ENCODE measurements around the gene TCF7. TPM values are rescaled to one million over a fixed set of nuclear protein-coding genes. Genes with fewer than 3 reads are reported as not detected.

The TCF7 gene
- total and polyA plus RNA-seq, 2 of the 13 experiments (the other 11 are each of a cell fraction or from before 2014, with no cell fraction given): 6.3 to 6.8 TPM

DNA sequence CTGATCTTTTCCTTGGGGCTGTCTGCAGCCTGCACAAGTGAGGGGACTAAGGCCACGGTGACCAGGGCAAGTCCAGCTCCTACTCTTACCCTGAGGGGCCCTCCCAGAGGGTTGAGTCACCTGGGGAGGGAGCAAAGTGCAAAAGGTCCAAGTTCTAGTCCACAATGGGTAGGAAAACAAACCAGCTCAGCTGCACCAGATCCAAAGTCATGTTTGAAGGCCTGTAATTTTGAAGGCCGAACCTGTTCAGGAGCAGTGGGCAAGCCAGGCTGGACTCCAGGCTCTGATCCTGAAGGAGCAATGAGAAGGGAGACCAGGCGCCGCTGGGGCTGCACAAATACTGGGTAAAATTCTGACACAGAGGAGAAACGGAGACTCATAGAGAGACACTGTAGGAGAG, 15.8 kb upstream of the TCF7 start (continued):
- TF ChIP-seq BRF2 (CRISPR knock-in tag; IDR thresholded peaks at IDR 0.05): peak; percentile 77; the same call in 1 of the 2 replicates
- TF ChIP-seq MIER3 (CRISPR knock-in tag; IDR thresholded peaks at IDR 0.05; ENCODE audit: borderline replicate concordance): peak; percentile 84
- peak; percentile 82; the same call in 1 of the 2 replicates for TF ChIP-seq ZNF747 (CRISPR knock-in tag; IDR thresholded peaks at IDR 0.05; ENCODE audit: borderline replicate concordance)
- no peak for TF ChIP-seq ATF1 (CRISPR knock-in tag; IDR thresholded peaks at IDR 0.05)
- TF ChIP-seq TCF12 (IDR thresholded peaks at IDR 0.05): no peak
- peak; percentile 85; the same call in 1 of the 2 replicates for TF ChIP-seq TCF12 (CRISPR knock-in tag; IDR thresholded peaks at IDR 0.05)
- TF ChIP-seq ZFP1 (CRISPR knock-in tag; IDR thresholded peaks at IDR 0.05): 0 out of 2 replicates have a peak, but pooled peaks have one; percentile 68
- peak; percentile 78; the same call in 1 of the 2 replicates for TF ChIP-seq ZNF124 (CRISPR knock-in tag; IDR thresholded peaks at IDR 0.05)
- peak; percentile 79 for TF ChIP-seq ZFP91 (CRISPR knock-in tag; IDR thresholded peaks at IDR 0.05; ENCODE audit: borderline replicate concordance)
- no peak for TF ChIP-seq SMARCE1 (IDR thresholded peaks at IDR 0.05; ENCODE audit: borderline replicate concordance)
- TF ChIP-seq ZIK1 (CRISPR knock-in tag; IDR thresholded peaks at IDR 0.05; ENCODE audit: borderline replicate concordance, low read depth): peak; percentile 79; the same call in 1 of the 2 replicates
- no peak for TF ChIP-seq ZNF180 (CRISPR knock-in tag; IDR thresholded peaks at IDR 0.05; ENCODE audit: borderline replicate concordance, low read depth)
- TF ChIP-seq RBM39 (IDR thresholded peaks at IDR 0.05; ENCODE audit: low read depth, low read length, poor library complexity, severe bottlenecking): no peak
- peak; percentile 80; the same call in 1 of the 2 replicates for TF ChIP-seq ZNF607 (CRISPR knock-in tag; IDR thresholded peaks at IDR 0.05; ENCODE audit: borderline replicate concordance)
- no peak for TF ChIP-seq ZNF552 (CRISPR knock-in tag; IDR thresholded peaks at IDR 0.05; ENCODE audit: borderline replicate concordance)
- no peak for TF ChIP-seq ZFAT (CRISPR knock-in tag; conservative IDR thresholded peaks at IDR 0.05)
- peak; percentile 93 for TF ChIP-seq TARDBP (CRISPR knock-in tag; IDR thresholded peaks at IDR 0.05)
- no peak; the same call in 1 of the 2 replicates for TF ChIP-seq RBFOX2 (IDR thresholded peaks at IDR 0.05; ENCODE audit: low read depth, low read length)
- peak; percentile 91 for TF ChIP-seq ZNF644 (CRISPR knock-in tag; IDR thresholded peaks at IDR 0.05; ENCODE audit: low read depth)
- peak; percentile 96 for TF ChIP-seq ZNF788 (CRISPR knock-in tag; IDR thresholded peaks at IDR 0.05; ENCODE audit: borderline replicate concordance)
- TF ChIP-seq, protein P1, sequence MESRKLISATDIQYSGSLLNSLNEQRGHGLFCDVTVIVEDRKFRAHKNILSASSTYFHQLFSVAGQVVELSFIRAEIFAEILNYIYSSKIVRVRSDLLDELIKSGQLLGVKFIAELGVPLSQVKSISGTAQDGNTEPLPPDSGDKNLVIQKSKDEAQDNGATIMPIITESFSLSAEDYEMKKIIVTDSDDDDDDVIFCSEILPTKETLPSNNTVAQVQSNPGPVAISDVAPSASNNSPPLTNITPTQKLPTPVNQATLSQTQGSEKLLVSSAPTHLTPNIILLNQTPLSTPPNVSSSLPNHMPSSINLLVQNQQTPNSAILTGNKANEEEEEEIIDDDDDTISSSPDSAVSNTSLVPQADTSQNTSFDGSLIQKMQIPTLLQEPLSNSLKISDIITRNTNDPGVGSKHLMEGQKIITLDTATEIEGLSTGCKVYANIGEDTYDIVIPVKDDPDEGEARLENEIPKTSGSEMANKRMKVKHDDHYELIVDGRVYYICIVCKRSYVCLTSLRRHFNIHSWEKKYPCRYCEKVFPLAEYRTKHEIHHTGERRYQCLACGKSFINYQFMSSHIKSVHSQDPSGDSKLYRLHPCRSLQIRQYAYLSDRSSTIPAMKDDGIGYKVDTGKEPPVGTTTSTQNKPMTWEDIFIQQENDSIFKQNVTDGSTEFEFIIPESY (CRISPR knock-in tag; IDR thresholded peaks at IDR 0.05): peak; percentile 59
- peak; percentile 79; the same call in 1 of the 2 replicates for TF ChIP-seq ZSCAN9 (CRISPR knock-in tag; IDR thresholded peaks at IDR 0.05; ENCODE audit: borderline replicate concordance)
- TF ChIP-seq ZNF501 (CRISPR knock-in tag; IDR thresholded peaks at IDR 0.05): peak; percentile 62
- TF ChIP-seq ZNF660 (CRISPR knock-in tag; IDR thresholded peaks at IDR 0.05; ENCODE audit: borderline replicate concordance, low read depth): no peak
- peak; percentile 80 for TF ChIP-seq SP5 (CRISPR knock-in tag; IDR thresholded peaks at IDR 0.05; ENCODE audit: borderline replicate concordance, low read depth)
- peak; percentile 97 for TF ChIP-seq SALL1 (CRISPR knock-in tag; IDR thresholded peaks at IDR 0.05)
- TF ChIP-seq ZNF772 (CRISPR knock-in tag; IDR thresholded peaks at IDR 0.05): peak; percentile 78
- TF ChIP-seq ZNF891 (CRISPR knock-in tag; IDR thresholded peaks at IDR 0.05): no peak
- peak; percentile 94 for TF ChIP-seq ZNF746 (CRISPR knock-in tag; IDR thresholded peaks at IDR 0.05)

Data from HepG2 (cell line).